ENCODE data around the gene DPM1. TPM values are rescaled to one million over a fixed set of nuclear protein-coding genes. Genes with fewer than 3 reads are reported as not detected.
A peak's percentile ranks its signal among the peaks of the same experiment; 100 is the strongest.

The DPM1 gene
- total RNA-seq, 1 donor from 2014 or later = 40.2 TPM

GRCh38 chr20:50959543-50960126, 1.3 kb upstream of the DPM1 start:
- Histone ChIP-seq H3K4me3 (ENCODE audit: low read length in 3 of 3) (peak overlapping the region; percentile 98 to 99 (median 99)), H3K9me3 (ENCODE audit: control insufficient read depth in 3 of 3, low read length in 3 of 3) (no peaks in the 10 kb centered on the region), H3K36me3 (ENCODE audit: control insufficient read depth in 3 of 3, insufficient read depth in 3 of 3, low read length in 3 of 3) (peaks cover 2 to 11% (median 7%) of the 10 kb centered on the region in 3 donors), H3K27ac (ENCODE audit: low read depth, low read length) (peak overlapping the region; percentile 93), H3K27me3 (ENCODE audit: control insufficient read depth in 3 of 3, insufficient read depth in 3 of 3, low read length in 3 of 3) (no peaks in the 10 kb centered on the region), H3K9ac (ENCODE audit: low read depth in 1 of 3, low read length in 3 of 3) (peak overlapping the region; percentile 97 to 98 (median 98)), H3K4me1 (ENCODE audit: control insufficient read depth in 3 of 3, insufficient read depth in 3 of 3, low read length in 3 of 3) (peaks cover 24 to 32% (median 24%) of the 10 kb centered on the region in 3 donors)

GRCh38 chr20:50958615-50959542, 547 bp upstream of the DPM1 start, which contains the start of gene MOCS3:
TSS of gene MOCS3 (plus strand) at chr20:50958818. CDS start at chr20:50958843, 25 bp downstream.
- no peaks in the 10 kb centered on the region for H3K27me3 ChIP-seq (ENCODE audit: control insufficient read depth in 3 of 3, insufficient read depth in 3 of 3, low read length in 3 of 3)
- peaks cover 4 to 15% (median 14%) of the 10 kb centered on the region in 3 donors for H3K36me3 ChIP-seq (ENCODE audit: control insufficient read depth in 3 of 3, insufficient read depth in 3 of 3, low read length in 3 of 3)
- H3K9me3 ChIP-seq (ENCODE audit: control insufficient read depth in 3 of 3, low read length in 3 of 3) = no peaks in the 10 kb centered on the region
- H3K27ac ChIP-seq (ENCODE audit: low read depth, low read length) = peak within 1 kb of the TSS; percentile 93
- peak within 1 kb of the TSS; percentile 98 to 99 (median 99) for H3K4me3 ChIP-seq (ENCODE audit: low read length in 3 of 3)
- H3K9ac ChIP-seq (ENCODE audit: low read depth in 1 of 3, low read length in 3 of 3) = peak within 1 kb of the TSS; percentile 97 to 98 (median 98)
- peaks cover 24 to 32% (median 24%) of the 10 kb centered on the region in 3 donors for H3K4me1 ChIP-seq (ENCODE audit: control insufficient read depth in 3 of 3, insufficient read depth in 3 of 3, low read length in 3 of 3)

GRCh38 chr20:50957276-50957675, 1.1 kb downstream of the DPM1 start:
- Histone ChIP-seq H3K4me1 (ENCODE audit: control insufficient read depth in 3 of 3, insufficient read depth in 3 of 3, low read length in 3 of 3) (peaks cover 24 to 32% (median 24%) of the 10 kb centered on the region in 3 donors), H3K9ac (ENCODE audit: low read depth in 1 of 3, low read length in 3 of 3) (peak overlapping the region; percentile 97 to 98 (median 98))

GRCh38 chr20:50953821-50954220, 4.5 kb downstream of the DPM1 start:
- no peak overlapping the region for H3K27ac ChIP-seq (ENCODE audit: low read depth, low read length)
- H3K27me3 ChIP-seq (ENCODE audit: control insufficient read depth in 3 of 3, insufficient read depth in 3 of 3, low read length in 3 of 3) = no peaks in the 10 kb centered on the region
- H3K36me3 ChIP-seq (ENCODE audit: control insufficient read depth in 3 of 3, insufficient read depth in 3 of 3, low read length in 3 of 3) = peaks cover 7 to 41% (median 29%) of the 10 kb centered on the region in 3 donors
- H3K4me3 ChIP-seq (ENCODE audit: low read length in 3 of 3) = no peak overlapping the region
- H3K9me3 ChIP-seq (ENCODE audit: control insufficient read depth in 3 of 3, low read length in 3 of 3) = no peaks in the 10 kb centered on the region
- H3K4me1 ChIP-seq (ENCODE audit: control insufficient read depth in 3 of 3, insufficient read depth in 3 of 3, low read length in 3 of 3) = peaks cover 11 to 15% (median 14%) of the 10 kb centered on the region in 3 donors
- H3K9ac ChIP-seq (ENCODE audit: low read depth in 1 of 3, low read length in 3 of 3) = no peak overlapping the region

More at GRCh38 chr20:50957276-50957675, 1.1 kb downstream of the DPM1 start:
- H3K36me3 ChIP-seq (ENCODE audit: control insufficient read depth in 3 of 3, insufficient read depth in 3 of 3, low read length in 3 of 3) = peaks cover 4 to 24% (median 22%) of the 10 kb centered on the region in 3 donors
- no peaks in the 10 kb centered on the region for H3K27me3 ChIP-seq (ENCODE audit: control insufficient read depth in 3 of 3, insufficient read depth in 3 of 3, low read length in 3 of 3)
- H3K4me3 ChIP-seq (ENCODE audit: low read length in 3 of 3) = peak overlapping the region; percentile 98 to 99 (median 99)
- H3K27ac ChIP-seq (ENCODE audit: low read depth, low read length) = peak overlapping the region; percentile 93
- H3K9me3 ChIP-seq (ENCODE audit: control insufficient read depth in 3 of 3, low read length in 3 of 3) = no peaks in the 10 kb centered on the region

- Histone ChIP-seq H3K9ac (ENCODE audit: low read depth in 1 of 3, low read length in 3 of 3) (no peak overlapping the region), H3K9me3 (ENCODE audit: control insufficient read depth in 3 of 3, low read length in 3 of 3) (no peaks in the 10 kb centered on the region), H3K36me3 (ENCODE audit: control insufficient read depth in 3 of 3, insufficient read depth in 3 of 3, low read length in 3 of 3) (peaks cover 7 to 44% (median 31%) of the 10 kb centered on the region in 3 donors)
Measured at GRCh38 chr20:50953196-50953595, 5.1 kb downstream of the DPM1 start.

GRCh38 chr20:50948132-50948785, 10.1 kb downstream of the DPM1 start:
- Histone ChIP-seq H3K4me3 (ENCODE audit: low read length in 3 of 3) (no peak overlapping the region), H3K36me3 (ENCODE audit: control insufficient read depth in 3 of 3, insufficient read depth in 3 of 3, low read length in 3 of 3) (peaks cover 23 to 66% (median 54%) of the 10 kb centered on the region in 3 donors), H3K9ac (ENCODE audit: low read depth in 1 of 3, low read length in 3 of 3) (no peak overlapping the region), H3K9me3 (ENCODE audit: control insufficient read depth in 3 of 3, low read length in 3 of 3) (no peaks in the 10 kb centered on the region), H3K27ac (ENCODE audit: low read depth, low read length) (no peak overlapping the region), H3K27me3 (ENCODE audit: control insufficient read depth in 3 of 3, insufficient read depth in 3 of 3, low read length in 3 of 3) (no peaks in the 10 kb centered on the region), H3K4me1 (ENCODE audit: control insufficient read depth in 3 of 3, insufficient read depth in 3 of 3, low read length in 3 of 3) (peaks cover 8 to 16% (median 9%) of the 10 kb centered on the region in 3 donors)

More at GRCh38 chr20:50953196-50953595, 5.1 kb downstream of the DPM1 start:
- Histone ChIP-seq H3K4me1 (ENCODE audit: control insufficient read depth in 3 of 3, insufficient read depth in 3 of 3, low read length in 3 of 3) (peaks cover 15 to 21% (median 16%) of the 10 kb centered on the region in 3 donors), H3K27me3 (ENCODE audit: control insufficient read depth in 3 of 3, insufficient read depth in 3 of 3, low read length in 3 of 3) (no peaks in the 10 kb centered on the region), H3K4me3 (ENCODE audit: low read length in 3 of 3) (no peak overlapping the region), H3K27ac (ENCODE audit: low read depth, low read length) (no peak overlapping the region)

- Histone ChIP-seq H3K9me3 (ENCODE audit: control insufficient read depth in 3 of 3, low read length in 3 of 3) (no peaks in the 10 kb centered on the region), H3K4me3 (ENCODE audit: low read length in 3 of 3) (no peak overlapping the region), H3K27me3 (ENCODE audit: control insufficient read depth in 3 of 3, insufficient read depth in 3 of 3, low read length in 3 of 3) (no peaks in the 10 kb centered on the region), H3K36me3 (ENCODE audit: control insufficient read depth in 3 of 3, insufficient read depth in 3 of 3, low read length in 3 of 3) (peaks cover 32 to 70% (median 65%) of the 10 kb centered on the region in 3 donors), H3K9ac (ENCODE audit: low read depth in 1 of 3, low read length in 3 of 3) (no peak overlapping the region), H3K27ac (ENCODE audit: low read depth, low read length) (no peak overlapping the region), H3K4me1 (ENCODE audit: control insufficient read depth in 3 of 3, insufficient read depth in 3 of 3, low read length in 3 of 3) (peaks cover 4 to 6% (median 4%) of the 10 kb centered on the region in 3 donors)
Measured at GRCh38 chr20:50943069-50943468, 15.3 kb downstream of the DPM1 start.

- Histone ChIP-seq H3K27me3 (ENCODE audit: control insufficient read depth in 3 of 3, insufficient read depth in 3 of 3, low read length in 3 of 3) (no peaks in the 10 kb centered on the region), H3K9ac (ENCODE audit: low read depth in 1 of 3, low read length in 3 of 3) (no peak overlapping the region), H3K4me1 (ENCODE audit: control insufficient read depth in 3 of 3, insufficient read depth in 3 of 3, low read length in 3 of 3) (peaks cover 14 to 20% (median 19%) of the 10 kb centered on the region in 3 donors), H3K27ac (ENCODE audit: low read depth, low read length) (no peak overlapping the region), H3K36me3 (ENCODE audit: control insufficient read depth in 3 of 3, insufficient read depth in 3 of 3, low read length in 3 of 3) (peaks cover 6 to 37% (median 29%) of the 10 kb centered on the region in 3 donors), H3K9me3 (ENCODE audit: control insufficient read depth in 3 of 3, low read length in 3 of 3) (no peaks in the 10 kb centered on the region), H3K4me3 (ENCODE audit: low read length in 3 of 3) (no peak overlapping the region)
Measured at GRCh38 chr20:50933589-50933988, 24.7 kb downstream of the DPM1 start.

GRCh38 chr20:50932691-50933280, 25.5 kb downstream of the DPM1 start:
- peaks cover 4 to 37% (median 29%) of the 10 kb centered on the region in 3 donors for H3K36me3 ChIP-seq (ENCODE audit: control insufficient read depth in 3 of 3, insufficient read depth in 3 of 3, low read length in 3 of 3)
- H3K4me1 ChIP-seq (ENCODE audit: control insufficient read depth in 3 of 3, insufficient read depth in 3 of 3, low read length in 3 of 3) = peaks cover 16 to 22% (median 21%) of the 10 kb centered on the region in 3 donors
- no peak overlapping the region for H3K9ac ChIP-seq (ENCODE audit: low read depth in 1 of 3, low read length in 3 of 3)
- H3K27me3 ChIP-seq (ENCODE audit: control insufficient read depth in 3 of 3, insufficient read depth in 3 of 3, low read length in 3 of 3) = no peaks in the 10 kb centered on the region
- H3K4me3 ChIP-seq (ENCODE audit: low read length in 3 of 3) = no peak overlapping the region
- no peaks in the 10 kb centered on the region for H3K9me3 ChIP-seq (ENCODE audit: control insufficient read depth in 3 of 3, low read length in 3 of 3)
- no peak overlapping the region for H3K27ac ChIP-seq (ENCODE audit: low read depth, low read length)
